GM10266 (cell line): ENCODE data around the gene RTCB.

ENCODE experiments used
- DNase-seq: peaks from one replicate; pipeline ENCODE4 v3.0.0; 2012; ENCODE audit errors: extremely low spot score
- CTCF ChIP-seq: IDR thresholded peaks from 2 replicates; pipeline ENCODE4 v1.5.1; 2012; ENCODE audit warnings: mild to moderate bottlenecking, low read depth; ENCODE audit not compliant: control insufficient read depth, insufficient read depth; ENCODE audit errors: missing control alignments

The RTCB gene

DNA sequence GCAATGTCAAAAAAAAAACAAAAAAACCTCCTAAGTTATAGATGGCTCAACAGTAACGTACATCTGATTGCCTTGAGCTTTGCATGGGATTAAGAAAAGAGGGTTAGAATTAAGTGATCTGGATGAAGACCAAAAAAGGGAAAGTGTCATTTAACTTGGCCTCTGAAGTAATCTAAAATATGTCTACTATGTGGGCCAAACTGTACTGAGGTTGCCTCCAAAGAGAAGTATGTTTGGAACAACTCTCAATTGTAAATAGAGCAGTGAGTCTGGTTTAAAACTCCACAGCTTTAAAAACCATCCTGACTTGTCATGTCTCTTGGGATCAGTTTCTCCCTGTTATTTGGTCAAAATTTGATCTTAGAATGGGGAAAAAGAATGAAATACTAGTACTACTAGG, 11.6 kb upstream of the RTCB start:
- no peak for TF ChIP-seq CTCF
- no peak for DNase-seq

DNA sequence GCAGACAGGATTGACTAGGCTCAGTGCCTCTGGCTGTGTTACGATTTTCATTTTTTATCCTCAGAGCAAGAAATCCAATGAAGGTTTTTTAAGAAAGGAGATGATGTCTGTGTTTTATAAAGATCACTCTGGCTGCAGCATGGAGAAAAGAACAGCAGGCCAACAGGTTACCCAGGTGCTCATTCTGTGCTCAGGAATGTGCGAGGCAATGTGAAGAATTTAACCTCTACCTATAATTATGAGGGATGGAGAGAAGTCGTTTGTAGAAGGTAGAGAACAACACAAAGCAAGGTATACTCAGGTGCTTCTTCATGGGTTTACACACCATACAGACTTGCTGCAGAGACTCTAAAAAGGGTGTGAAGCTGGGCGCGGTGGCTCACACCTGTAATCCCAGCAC, 10.0 kb upstream of the RTCB start:
- DNase-seq = no peak
- TF ChIP-seq CTCF = no peak

- no peak for DNase-seq
- no peak for TF ChIP-seq CTCF
Observed at GRCh38 chr22:32421484-32421883, 9.4 kb upstream of the RTCB start.

DNA sequence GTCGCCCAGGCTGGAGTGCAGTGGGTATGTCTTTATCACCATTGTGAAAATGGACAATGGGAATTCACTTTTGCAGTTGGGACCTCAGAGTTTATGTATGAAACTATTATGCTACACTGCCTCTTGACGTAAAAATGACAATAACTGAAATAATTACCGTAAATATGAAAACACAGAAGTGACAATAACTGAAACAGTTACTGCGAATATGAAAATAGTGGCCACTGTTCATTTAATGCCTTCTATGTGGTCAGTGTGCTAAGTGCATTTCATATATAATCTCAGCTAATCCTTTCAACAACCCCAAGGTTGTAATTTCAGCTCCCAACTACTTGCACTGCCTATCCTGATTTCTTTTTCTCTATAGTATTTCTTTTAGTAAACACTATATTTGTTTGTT, 5.9 kb upstream of the RTCB start:
- no peak for TF ChIP-seq CTCF

DNA sequence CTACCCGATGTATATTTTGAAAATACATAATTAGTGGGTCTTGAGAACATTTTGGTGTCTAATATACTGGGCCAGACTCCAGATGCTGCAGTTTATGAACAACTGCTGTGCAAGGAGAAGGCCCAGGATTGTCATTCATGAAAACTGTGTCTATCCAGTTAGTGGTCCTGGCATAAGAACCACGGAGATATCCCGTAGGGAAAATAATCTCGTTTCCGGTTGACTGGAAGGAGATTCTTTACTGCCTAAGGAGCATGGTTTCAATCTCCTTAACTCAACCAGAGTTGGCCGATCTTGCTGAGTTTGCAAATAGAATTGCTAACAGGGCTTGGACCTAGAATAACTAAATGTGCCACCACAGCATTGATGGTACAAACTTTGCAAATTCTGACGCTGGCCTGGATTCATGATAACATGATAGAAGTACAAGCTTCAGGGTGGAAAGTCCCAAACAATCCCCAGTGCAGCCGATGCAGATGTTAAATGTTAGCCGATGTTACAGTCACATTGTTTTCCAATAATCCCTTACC, 4.6 kb upstream of the RTCB start:
- TF ChIP-seq CTCF = no peak
- DNase-seq = no peak

More for the DNA sequence above, 5.9 kb upstream of the RTCB start:
- no peak for DNase-seq

GRCh38 chr22:32414191-32414590, 2.1 kb upstream of the RTCB start:
- DNase-seq = no peak
- TF ChIP-seq CTCF = no peak

- DNase-seq = peak; percentile 26
- no peak for TF ChIP-seq CTCF
Observed at GRCh38 chr22:32413719-32414118, 1.7 kb upstream of the RTCB start.
